BLaER1 treated with 17β-estradiol and CSF1 and Interleukin-3, amounts not matched to agents 10 nM and 100 nM (cell line): ENCODE data around the gene PARL.
A peak's percentile ranks its signal among the peaks of the same experiment; 100 is the strongest.

Source experiments
- H3K27ac ChIP-seq, 11 experiments: shearing (Covaris generic); formaldehyde crosslinking; 2 replicates each; pipeline ENCODE4 v1.8.1; 2022
- H3K27me3 ChIP-seq, 11 experiments: shearing (Covaris generic); formaldehyde crosslinking; 2 replicates each; pipeline ENCODE4 v1.8.1; 2022
- H3K36me3 ChIP-seq, 11 experiments: shearing (Covaris generic); formaldehyde crosslinking; 2 replicates each; pipeline ENCODE4 v1.8.1; 2022
- H3K4me1 ChIP-seq, 10 experiments: shearing (Covaris generic); formaldehyde crosslinking; 2 replicates each; pipeline ENCODE4 v1.8.1; 2022
- H3K4me2 ChIP-seq, 11 experiments: shearing (Covaris generic); formaldehyde crosslinking; 2 replicates each; pipeline ENCODE4 v1.8.1; 2022
- H3K4me3 ChIP-seq, 10 experiments: shearing (Covaris generic); formaldehyde crosslinking; 2 replicates each; pipeline ENCODE4 v1.8.1; 2022
- H3K9ac ChIP-seq, 11 experiments: shearing (Covaris generic); formaldehyde crosslinking; 2 replicates each; pipeline ENCODE4 v1.8.1; 2022
- H3K9me3 ChIP-seq, 11 experiments: shearing (Covaris generic); formaldehyde crosslinking; replicated peaks in 1 of 11; 2 replicates each; pipeline ENCODE4 v1.8.1; 2022
- H4K20me1 ChIP-seq, 11 experiments: shearing (Covaris generic); formaldehyde crosslinking; 2 replicates each; pipeline ENCODE4 v1.8.1; 2022
- Cebpa-rat ChIP-seq, 11 experiments: shearing (Covaris generic); IDR thresholded peaks; 2 replicates each; pipeline ENCODE4 v1.8.1; 2022

PARL gene

GRCh38 chr3:183812761-183813445, 71.8 kb downstream of the PARL start:
- Histone ChIP-seq H3K27me3 (no peaks in the 10 kb centered on the region), H4K20me1 (peaks cover 0 to 81% (median 23%) of the 10 kb centered on the region in 11 experiments; a peak in 14 of 22 replicates), H3K4me1 (no peaks in the 10 kb centered on the region), H3K9ac (no peak overlapping the region), H3K4me2 (no peak overlapping the region), H3K36me3 (peaks cover 60 to 86% (median 72%) of the 10 kb centered on the region in 11 experiments), H3K4me3 (no peak overlapping the region), H3K9me3 (no peaks in the 10 kb centered on the region), H3K27ac (peak overlapping the region in 1 of 11 experiments; percentile 7; a peak in 1 of 22 replicates)
- TF ChIP-seq Cebpa-rat (IDR thresholded peaks at IDR 0.05), result no peak

DNA sequence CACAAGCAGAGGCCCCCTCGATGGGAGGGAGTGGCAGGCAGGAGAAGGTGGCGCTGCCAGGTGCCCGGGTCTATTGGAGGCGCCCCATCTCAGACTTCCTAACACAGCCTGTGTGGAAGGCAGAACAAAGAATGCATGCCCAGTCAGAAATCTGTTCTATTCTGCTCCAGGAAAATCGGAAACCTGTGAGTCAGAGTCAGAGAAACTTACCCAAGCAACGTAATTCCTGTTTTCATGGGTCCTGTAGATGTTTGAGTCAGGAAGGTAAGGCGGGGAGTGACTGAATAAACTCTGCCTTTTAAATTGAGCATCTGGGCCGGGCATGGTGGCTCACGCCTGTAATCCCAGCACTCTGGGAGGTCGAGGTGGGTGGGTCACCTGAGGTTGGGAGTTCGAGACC, 73.0 kb downstream of the PARL start:
- Histone ChIP-seq H4K20me1 (peaks cover 0 to 81% (median 25%) of the 10 kb centered on the region in 11 experiments; a peak in 16 of 22 replicates), H3K4me2 (no peak overlapping the region), H3K27ac (no peak overlapping the region), H3K9ac (no peak overlapping the region), H3K4me3 (no peak overlapping the region), H3K36me3 (peaks cover 72 to 96% (median 84%) of the 10 kb centered on the region in 11 experiments), H3K4me1 (no peaks in the 10 kb centered on the region), H3K9me3 (no peaks in the 10 kb centered on the region), H3K27me3 (no peaks in the 10 kb centered on the region)
- no peak for TF ChIP-seq Cebpa-rat (IDR thresholded peaks at IDR 0.05)

GRCh38 chr3:183810643-183811594, 73.8 kb downstream of the PARL start:
- H3K4me2 ChIP-seq, result no peak overlapping the region
- TF ChIP-seq Cebpa-rat (IDR thresholded peaks at IDR 0.05), result no peak

GRCh38 chr3:183809270-183809669, 75.4 kb downstream of the PARL start:
- Histone ChIP-seq H3K9me3 (no peaks in the 10 kb centered on the region), H3K27me3 (no peaks in the 10 kb centered on the region), H3K4me1 (no peaks in the 10 kb centered on the region), H3K4me3 (no peak overlapping the region), H3K9ac (no peak overlapping the region), H3K27ac (no peak overlapping the region), H3K4me2 (no peak overlapping the region), H4K20me1 (peaks cover 0 to 81% (median 25%) of the 10 kb centered on the region in 11 experiments; a peak in 16 of 22 replicates), H3K36me3 (peaks cover 92 to 96% (median 94%) of the 10 kb centered on the region in 11 experiments)
- TF ChIP-seq Cebpa-rat (IDR thresholded peaks at IDR 0.05), result no peak

More at GRCh38 chr3:183810643-183811594, 73.8 kb downstream of the PARL start:
- Histone ChIP-seq H3K4me1 (no peaks in the 10 kb centered on the region), H3K4me3 (no peak overlapping the region), H4K20me1 (peaks cover 0 to 80% (median 25%) of the 10 kb centered on the region in 11 experiments; a peak in 16 of 22 replicates), H3K9me3 (no peaks in the 10 kb centered on the region), H3K36me3 (peaks cover 77 to 96% (median 87%) of the 10 kb centered on the region in 11 experiments), H3K27me3 (no peaks in the 10 kb centered on the region), H3K9ac (no peak overlapping the region; a peak in 2 of 22 replicates), H3K27ac (peak overlapping the region in 2 of 11 experiments; percentile 17 to 18; a peak in 2 of 22 replicates)

DNA sequence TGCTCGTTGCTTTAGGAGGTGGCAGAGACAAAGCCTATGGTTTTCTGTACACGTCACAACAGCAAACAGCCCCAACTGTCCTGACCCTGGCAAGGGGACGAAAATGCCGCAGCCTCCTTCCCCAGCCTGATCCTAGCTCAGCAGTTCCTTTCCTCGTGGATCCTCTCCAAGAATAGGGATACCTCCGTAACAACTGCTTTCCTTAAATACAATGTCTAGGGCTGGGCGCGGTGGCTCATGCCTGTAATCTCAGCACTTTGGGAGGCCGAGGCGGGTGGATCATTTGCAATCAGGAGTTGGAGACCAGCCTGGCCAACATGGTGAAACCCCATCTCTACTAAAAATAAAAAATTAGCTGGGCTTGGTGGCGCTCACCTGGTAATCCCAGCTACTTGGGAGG, 76.3 kb downstream of the PARL start:
- no peak overlapping the region for H3K27ac ChIP-seq
- TF ChIP-seq Cebpa-rat (IDR thresholded peaks at IDR 0.05), result no peak
- H3K36me3 ChIP-seq, result peaks cover 98 to 100% (median 100%) of the 10 kb centered on the region in 11 experiments

DNA sequence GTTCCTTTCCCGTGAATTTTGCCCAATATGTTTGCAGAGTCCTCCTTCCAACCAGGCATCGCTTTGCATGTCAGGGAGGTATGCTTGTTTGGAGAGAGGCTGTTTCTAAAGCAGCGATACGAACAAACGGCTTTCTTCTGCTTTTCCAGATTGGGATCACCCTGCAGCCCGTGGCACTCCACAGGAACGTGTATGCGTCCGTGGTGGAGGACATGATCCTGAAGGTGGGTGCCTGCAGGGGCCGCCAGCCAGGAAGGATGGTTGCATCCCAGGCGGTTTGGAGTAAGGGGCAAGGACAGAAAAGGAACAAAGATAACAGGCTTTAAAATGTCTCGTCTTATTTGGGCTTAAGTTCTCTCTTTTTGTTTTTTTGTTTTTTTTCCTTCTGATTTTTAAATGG, 76.8 kb downstream of the PARL start:
- Histone ChIP-seq H3K4me2 (no peak overlapping the region), H3K27me3 (no peaks in the 10 kb centered on the region), H3K4me3 (no peak overlapping the region), H3K27ac (no peak overlapping the region), H3K9me3 (no peaks in the 10 kb centered on the region), H3K4me1 (no peaks in the 10 kb centered on the region), H4K20me1 (peaks cover 0 to 80% (median 30%) of the 10 kb centered on the region in 11 experiments; a peak in 15 of 22 replicates), H3K36me3 (peaks cover 98 to 100% (median 100%) of the 10 kb centered on the region in 11 experiments), H3K9ac (no peak overlapping the region)
- TF ChIP-seq Cebpa-rat (IDR thresholded peaks at IDR 0.05), result no peak

More for the DNA sequence above, 76.3 kb downstream of the PARL start:
- Histone ChIP-seq H3K4me1 (no peaks in the 10 kb centered on the region), H3K27me3 (no peaks in the 10 kb centered on the region), H3K9me3 (no peaks in the 10 kb centered on the region), H4K20me1 (peaks cover 0 to 85% (median 30%) of the 10 kb centered on the region in 11 experiments; a peak in 16 of 22 replicates), H3K4me2 (no peak overlapping the region), H3K4me3 (no peak overlapping the region), H3K9ac (no peak overlapping the region)

- no peak overlapping the region for H3K4me3 ChIP-seq
- H3K36me3 ChIP-seq, result peaks cover 100% of the 10 kb centered on the region in 11 experiments
- H3K27ac ChIP-seq, result no peak overlapping the region
- no peaks in the 10 kb centered on the region for H3K27me3 ChIP-seq
- no peak overlapping the region for H3K9ac ChIP-seq
- H4K20me1 ChIP-seq, result peaks cover 0 to 84% (median 30%) of the 10 kb centered on the region in 11 experiments; a peak in 14 of 22 replicates
- no peak overlapping the region for H3K4me2 ChIP-seq
- no peaks in the 10 kb centered on the region for H3K4me1 ChIP-seq
- TF ChIP-seq Cebpa-rat (IDR thresholded peaks at IDR 0.05), result no peak
- no peaks in the 10 kb centered on the region for H3K9me3 ChIP-seq
These were observed 77.4 kb downstream of the PARL start for GRCh38 chr3:183807209-183807728.

GRCh38 chr3:183802989-183803388, 81.7 kb downstream of the PARL start:
- H3K27ac ChIP-seq, result no peak overlapping the region
- H3K4me3 ChIP-seq, result no peak overlapping the region
- no peaks in the 10 kb centered on the region for H3K4me1 ChIP-seq
- TF ChIP-seq Cebpa-rat (IDR thresholded peaks at IDR 0.05), result no peak
- H4K20me1 ChIP-seq, result peaks cover 0 to 64% (median 25%) of the 10 kb centered on the region in 11 experiments; a peak in 16 of 22 replicates
- no peak overlapping the region for H3K9ac ChIP-seq
- peaks cover 99 to 100% (median 100%) of the 10 kb centered on the region in 11 experiments for H3K36me3 ChIP-seq
- H3K4me2 ChIP-seq, result no peak overlapping the region
- no peaks in the 10 kb centered on the region for H3K9me3 ChIP-seq
- H3K27me3 ChIP-seq, result no peaks in the 10 kb centered on the region

DNA sequence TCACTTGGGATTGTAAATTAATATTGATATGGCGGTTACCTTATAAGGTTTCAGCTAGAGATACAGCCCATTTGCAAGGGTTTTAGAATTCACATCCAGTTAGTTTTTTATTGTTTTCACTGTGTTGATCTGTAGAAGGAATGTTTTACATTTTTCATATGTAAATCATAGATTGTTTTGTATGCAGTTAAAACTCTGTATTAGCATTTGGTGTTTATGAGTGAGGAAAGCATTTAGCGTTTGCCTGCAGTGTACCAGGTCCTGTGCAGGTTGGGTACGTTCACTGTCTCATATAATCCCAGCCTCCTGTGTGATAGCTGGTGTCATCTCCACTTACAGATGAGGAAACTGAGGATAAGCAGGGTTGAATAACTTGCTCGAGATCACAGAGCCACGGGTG, 83.1 kb downstream of the PARL start:
- Histone ChIP-seq H3K4me1 (no peaks in the 10 kb centered on the region), H3K27ac (no peak overlapping the region), H3K4me2 (no peak overlapping the region), H3K9me3 (no peaks in the 10 kb centered on the region), H3K9ac (no peak overlapping the region), H3K36me3 (peaks cover 99 to 100% (median 100%) of the 10 kb centered on the region in 11 experiments), H4K20me1 (peaks cover 0 to 52% (median 30%) of the 10 kb centered on the region in 11 experiments; a peak in 16 of 22 replicates), H3K4me3 (no peak overlapping the region), H3K27me3 (no peaks in the 10 kb centered on the region)
- TF ChIP-seq Cebpa-rat (IDR thresholded peaks at IDR 0.05), result no peak
